HEK293 (cell line): ENCODE measurements around the gene H3-3A.

Experiments used
- AEBP2 ChIP-seq: fragments of 450-650 bp; formaldehyde crosslinking; IDR thresholded peaks from 2 replicates; pipeline ENCODE4 v1.5.1; 2016; ENCODE audit warnings: missing biosample characterization, missing genetic modification characterization, borderline replicate concordance
- GLI2 ChIP-seq: fragments of 450-650 bp; formaldehyde crosslinking; IDR thresholded peaks from 2 replicates; pipeline ENCODE4; 2017; ENCODE audit warnings: missing biosample characterization, missing genetic modification characterization, low read depth, borderline replicate concordance
- HOXA7 ChIP-seq: sonication (generic); formaldehyde crosslinking; IDR thresholded peaks from 2 replicates; pipeline ENCODE4 v1.8.1; 2022; ENCODE audit warnings: missing genetic modification reagents, borderline replicate concordance
- KLF17 ChIP-seq: fragments of 450-650 bp; formaldehyde crosslinking; IDR thresholded peaks from 2 replicates; pipeline ENCODE4 v1.5.1; 2016; ENCODE audit warnings: missing biosample characterization, missing genetic modification characterization
- MEIS1 ChIP-seq: sonication (generic); formaldehyde crosslinking; IDR thresholded peaks from 2 replicates; pipeline ENCODE4 v1.8.1; 2022; ENCODE audit warnings: missing genetic modification reagents, mild to moderate bottlenecking, borderline replicate concordance
- RBAK ChIP-seq: fragments of 450-650 bp; formaldehyde crosslinking; IDR thresholded peaks from 2 replicates; pipeline ENCODE4 v1.5.1; 2016; ENCODE audit warnings: missing biosample characterization, missing genetic modification characterization
- TSHZ1 ChIP-seq: fragments of 450-650 bp; formaldehyde crosslinking; IDR thresholded peaks from 2 replicates; pipeline ENCODE4 v1.5.1; 2016; ENCODE audit warnings: missing biosample characterization, missing genetic modification characterization, borderline replicate concordance
- ZBTB10 ChIP-seq: fragments of 450-650 bp; formaldehyde crosslinking; IDR thresholded peaks from 2 replicates; pipeline ENCODE4 v1.5.1; 2016; ENCODE audit warnings: missing biosample characterization, missing genetic modification characterization
- ZFP37 ChIP-seq: fragments of 450-650 bp; formaldehyde crosslinking; IDR thresholded peaks from 2 replicates; pipeline ENCODE4 v1.5.1; 2016; ENCODE audit warnings: missing biosample characterization, missing genetic modification characterization
- ZNF133 ChIP-seq: fragments of 450-650 bp; formaldehyde crosslinking; IDR thresholded peaks from 2 replicates; pipeline ENCODE4 v1.5.1; 2016; ENCODE audit warnings: missing biosample characterization, missing genetic modification characterization
- ZNF138 ChIP-seq: fragments of 450-650 bp; formaldehyde crosslinking; IDR thresholded peaks from 2 replicates; pipeline ENCODE4 v1.5.1; 2016; ENCODE audit warnings: missing biosample characterization, missing genetic modification characterization, borderline replicate concordance
- ZNF221 ChIP-seq: fragments of 450-650 bp; formaldehyde crosslinking; IDR thresholded peaks from 2 replicates; pipeline ENCODE4 v1.5.1; 2017; ENCODE audit warnings: missing biosample characterization, missing genetic modification characterization, borderline replicate concordance
- ZNF280C ChIP-seq: fragments of 450-650 bp; formaldehyde crosslinking; IDR thresholded peaks from 2 replicates; pipeline ENCODE4 v1.5.1; 2016; ENCODE audit warnings: missing biosample characterization, missing genetic modification characterization
- ZNF394 ChIP-seq: fragments of 450-650 bp; formaldehyde crosslinking; IDR thresholded peaks from 2 replicates; pipeline ENCODE4 v1.5.1; 2016; ENCODE audit warnings: missing biosample characterization, missing genetic modification characterization, mild to moderate bottlenecking, moderate library complexity, borderline replicate concordance
- ZNF433 ChIP-seq: fragments of 450-650 bp; formaldehyde crosslinking; IDR thresholded peaks from 2 replicates; pipeline ENCODE4 v1.5.1; 2016; ENCODE audit warnings: missing biosample characterization, missing genetic modification characterization, low read depth
- ZNF518A ChIP-seq: fragments of 450-650 bp; formaldehyde crosslinking; conservative IDR thresholded peaks from 2 replicates; pipeline ENCODE4 v1.5.1; 2016; ENCODE audit warnings: low read depth, missing biosample characterization, missing genetic modification characterization
- ZNF561 ChIP-seq: fragments of 450-650 bp; IDR thresholded peaks from 2 replicates; pipeline ENCODE4 v1.5.1; 2018; ENCODE audit warnings: missing biosample characterization, missing genetic modification characterization, borderline replicate concordance
- ZNF580 ChIP-seq: fragments of 450-650 bp; formaldehyde crosslinking; IDR thresholded peaks from 2 replicates; pipeline ENCODE4 v1.5.1; 2016; ENCODE audit warnings: missing biosample characterization, missing genetic modification characterization
- ZNF585B ChIP-seq: fragments of 450-650 bp; formaldehyde crosslinking; IDR thresholded peaks from 2 replicates; pipeline ENCODE4 v1.5.1; 2016; ENCODE audit warnings: missing biosample characterization, missing genetic modification characterization
- ZNF621 ChIP-seq: fragments of 450-650 bp; formaldehyde crosslinking; IDR thresholded peaks from 2 replicates; pipeline ENCODE4 v1.5.1; 2017; ENCODE audit warnings: missing biosample characterization, missing genetic modification characterization

Gene H3-3A

GRCh38 chr1:226062558-226063223, at the start of gene H3-3A (continued):
- TF ChIP-seq TSHZ1 (tag by site-specific recombination), result peak; percentile 56; the same call in 1 of the 2 replicates
- TF ChIP-seq AEBP2 (tag by site-specific recombination), result no peak
- peak; percentile 12; the same call in 1 of the 2 replicates for TF ChIP-seq ZNF580 (tag by site-specific recombination)
- no peak for TF ChIP-seq ZNF585B (tag by site-specific recombination)
- peak; percentile 79; the same call in 1 of the 2 replicates for TF ChIP-seq ZNF221 (tag by site-specific recombination)
- no peak for TF ChIP-seq MEIS1 (CRISPR knock-in tag)
- TF ChIP-seq ZBTB10, result peak; percentile 94
- no peak for TF ChIP-seq ZNF133
- peak; percentile 90 for TF ChIP-seq ZFP37 (tag by site-specific recombination)
- no peak for TF ChIP-seq RBAK (tag by site-specific recombination)
- TF ChIP-seq ZNF138 (tag by site-specific recombination), result 0 out of 2 replicates have a peak, but pooled peaks have one; percentile 19
- TF ChIP-seq ZNF280C, result no peak
- TF ChIP-seq ZNF433 (tag by site-specific recombination), result no peak
- no peak for TF ChIP-seq GLI2 (tag by site-specific recombination)
- no peak for TF ChIP-seq ZNF621 (tag by site-specific recombination)
- peak; percentile 69; the same call in 1 of the 2 replicates for TF ChIP-seq ZNF394 (tag by site-specific recombination)
- TF ChIP-seq ZNF561 (tag by site-specific recombination), result peak; percentile 63
- TF ChIP-seq HOXA7 (CRISPR knock-in tag), result no peak
- no peak for TF ChIP-seq ZNF518A (tag by site-specific recombination)
- peak; percentile 74 for TF ChIP-seq KLF17 (tag by site-specific recombination)
